ENCODE results near the gene GPX1. TPM values are rescaled to one million over a fixed set of nuclear protein-coding genes. Genes with fewer than 3 reads are reported as not detected.

The GPX1 gene
- total RNA-seq, 1 experiment from 2014 or later: 128 TPM

DNA sequence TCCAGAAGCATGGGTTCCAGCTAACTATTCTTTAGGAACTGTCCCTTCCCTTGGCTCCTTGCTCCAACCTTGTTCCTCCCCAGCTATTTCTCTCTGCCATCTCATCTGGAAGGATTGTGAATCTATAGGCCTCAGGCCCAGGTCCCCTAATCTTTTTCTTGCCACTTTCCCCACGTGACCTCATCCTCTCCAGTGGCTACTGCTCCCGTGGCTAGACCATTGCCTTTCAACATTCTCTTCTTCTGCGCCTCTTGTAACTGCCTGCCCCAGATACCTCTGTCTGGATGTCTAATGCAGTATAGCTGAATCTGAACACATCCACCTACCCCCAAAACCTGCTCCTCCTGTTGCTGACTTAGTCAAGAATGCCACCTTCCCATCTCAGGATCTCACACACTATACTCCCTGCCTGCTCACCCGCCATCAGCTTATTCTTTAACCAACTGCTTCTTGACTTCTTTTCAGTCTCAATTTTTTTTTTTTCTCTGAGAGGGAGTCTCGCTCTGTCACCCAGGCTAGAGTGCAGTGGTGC lies 5.2 kb downstream of the GPX1 start:
- BruUV-seq (replicated peaks): no TSS peak
- ChIA-PET POLR2A (ENCODE audit: low non-redundant PET) (no interaction called here), CTCF (interaction anchor here (0.9 kb wide), 1 partner anchor 111 kb away, joined by 3 read pairs; no protein-coding TSS in a partner anchor)
- Histone ChIP-seq H3K36me3 (ENCODE audit: insufficient read depth, low read length, poor library complexity, severe bottlenecking) (no peaks in the 10 kb centered on the region), H3K4me1 (ENCODE audit: insufficient read depth, low read length, poor library complexity, severe bottlenecking) (no peaks in the 10 kb centered on the region), H3K4me3 (ENCODE audit: low read depth, low read length, poor library complexity, severe bottlenecking) (no peak overlapping the region), H3K27me3 (replicated peaks; ENCODE audit: insufficient read depth, low read depth, low read length, poor library complexity) (no peaks in the 10 kb centered on the region), H3K27ac (ENCODE audit: low read depth, low read length, poor library complexity, severe bottlenecking) (no peak overlapping the region), H3K9me3 (ENCODE audit: low read depth, low read length, poor library complexity, severe bottlenecking) (no peaks in the 10 kb centered on the region)
- TF ChIP-seq, protein P1, sequence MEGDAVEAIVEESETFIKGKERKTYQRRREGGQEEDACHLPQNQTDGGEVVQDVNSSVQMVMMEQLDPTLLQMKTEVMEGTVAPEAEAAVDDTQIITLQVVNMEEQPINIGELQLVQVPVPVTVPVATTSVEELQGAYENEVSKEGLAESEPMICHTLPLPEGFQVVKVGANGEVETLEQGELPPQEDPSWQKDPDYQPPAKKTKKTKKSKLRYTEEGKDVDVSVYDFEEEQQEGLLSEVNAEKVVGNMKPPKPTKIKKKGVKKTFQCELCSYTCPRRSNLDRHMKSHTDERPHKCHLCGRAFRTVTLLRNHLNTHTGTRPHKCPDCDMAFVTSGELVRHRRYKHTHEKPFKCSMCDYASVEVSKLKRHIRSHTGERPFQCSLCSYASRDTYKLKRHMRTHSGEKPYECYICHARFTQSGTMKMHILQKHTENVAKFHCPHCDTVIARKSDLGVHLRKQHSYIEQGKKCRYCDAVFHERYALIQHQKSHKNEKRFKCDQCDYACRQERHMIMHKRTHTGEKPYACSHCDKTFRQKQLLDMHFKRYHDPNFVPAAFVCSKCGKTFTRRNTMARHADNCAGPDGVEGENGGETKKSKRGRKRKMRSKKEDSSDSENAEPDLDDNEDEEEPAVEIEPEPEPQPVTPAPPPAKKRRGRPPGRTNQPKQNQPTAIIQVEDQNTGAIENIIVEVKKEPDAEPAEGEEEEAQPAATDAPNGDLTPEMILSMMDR (conservative IDR thresholded peaks at IDR 0.05; ENCODE audit: low read depth, low read length): no peak
- TF ChIP-seq EZH2 (IDR thresholded peaks at IDR 0.05; ENCODE audit: borderline replicate concordance, low read depth, low read length, poor library complexity, severe bottlenecking): no peak
- no peak for DNase-seq (ENCODE audit: low spot score)
- intact Hi-C loops (cut with micrococcal nuclease; ENCODE audit: unreplicated experiment): loop anchor here (10.0 kb wide), 1 partner anchor 62 kb away; the partner anchor contains the start of genes RHOA and TCTA

DNA sequence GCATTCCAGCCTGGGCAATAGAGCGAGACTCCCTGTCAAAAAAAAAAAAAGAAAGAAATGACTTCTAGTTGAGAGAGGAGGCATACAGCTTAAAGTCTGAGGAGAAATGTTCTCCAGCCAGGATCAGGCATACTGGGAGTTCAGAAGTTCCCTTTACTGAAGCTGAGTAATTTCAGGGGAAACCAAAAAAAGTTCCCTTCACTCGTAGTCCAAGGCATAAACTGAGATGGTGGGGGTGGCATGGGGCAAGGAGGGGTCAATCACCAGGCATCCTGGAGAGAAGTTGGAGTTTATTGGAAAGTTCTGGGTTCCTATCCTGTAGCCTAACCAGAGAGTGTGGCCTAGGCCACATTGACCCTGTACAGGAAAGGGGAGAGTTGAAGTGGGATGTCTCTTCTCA lies 5.9 kb downstream of the GPX1 start:
- ChIA-PET CTCF (interaction anchor here (0.9 kb wide), 1 partner anchor 111 kb away, joined by 3 read pairs; no protein-coding TSS in a partner anchor), POLR2A (ENCODE audit: low non-redundant PET) (no interaction called here)
- no peak for TF ChIP-seq EZH2 (IDR thresholded peaks at IDR 0.05; ENCODE audit: borderline replicate concordance, low read depth, low read length, poor library complexity, severe bottlenecking)
- TF ChIP-seq, protein P1 (conservative IDR thresholded peaks at IDR 0.05; ENCODE audit: low read depth, low read length): no peak
- Histone ChIP-seq H3K9me3 (ENCODE audit: low read depth, low read length, poor library complexity, severe bottlenecking) (no peaks in the 10 kb centered on the region), H3K4me1 (ENCODE audit: insufficient read depth, low read length, poor library complexity, severe bottlenecking) (no peaks in the 10 kb centered on the region), H3K36me3 (ENCODE audit: insufficient read depth, low read length, poor library complexity, severe bottlenecking) (no peaks in the 10 kb centered on the region), H3K4me3 (ENCODE audit: low read depth, low read length, poor library complexity, severe bottlenecking) (no peak overlapping the region), H3K27me3 (replicated peaks; ENCODE audit: insufficient read depth, low read depth, low read length, poor library complexity) (no peaks in the 10 kb centered on the region), H3K27ac (ENCODE audit: low read depth, low read length, poor library complexity, severe bottlenecking) (no peak overlapping the region)
- intact Hi-C loops (cut with micrococcal nuclease; ENCODE audit: unreplicated experiment): loop anchor here (10.0 kb wide), 1 partner anchor 63 kb away; the partner anchor contains the start of genes RHOA and TCTA
- DNase-seq (ENCODE audit: low spot score): no peak
- no TSS peak for BruUV-seq (replicated peaks)

DNA sequence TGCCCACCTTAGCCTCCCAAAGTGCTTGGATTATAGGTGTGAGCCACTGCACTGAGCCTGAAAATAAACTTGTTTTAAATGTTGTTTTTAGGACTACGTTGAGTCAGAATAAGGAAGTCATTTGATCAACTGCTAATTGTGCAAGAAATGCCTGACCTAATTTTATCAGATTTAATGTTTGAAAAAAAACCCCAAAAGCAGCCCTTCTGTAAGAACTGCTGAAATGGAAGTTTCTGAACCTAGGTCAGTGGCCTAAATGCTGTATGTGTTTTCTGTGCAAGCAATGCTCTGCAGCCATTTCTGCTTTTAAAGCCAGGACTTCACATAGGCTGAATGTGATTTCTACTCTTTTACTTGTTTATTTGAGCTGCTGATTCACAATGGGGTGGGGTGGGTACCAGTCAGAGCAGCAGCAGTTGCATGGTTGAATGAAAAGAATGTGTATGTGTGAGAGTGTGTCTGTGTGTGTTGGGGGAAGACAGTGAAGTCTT lies 6.6 kb downstream of the GPX1 start:
- no peaks in the 10 kb centered on the region for H3K4me1 ChIP-seq (ENCODE audit: insufficient read depth, low read length, poor library complexity, severe bottlenecking)
- no peaks in the 10 kb centered on the region for H3K9me3 ChIP-seq (ENCODE audit: low read depth, low read length, poor library complexity, severe bottlenecking)
- POLR2A ChIA-PET (ENCODE audit: low non-redundant PET): no interaction called here
- intact Hi-C loops (cut with micrococcal nuclease; ENCODE audit: unreplicated experiment): loop anchor here (10.0 kb wide), 1 partner anchor 63 kb away; the partner anchor contains the start of genes RHOA and TCTA
- no TSS peak for BruUV-seq (replicated peaks)
- no peak overlapping the region for H3K4me3 ChIP-seq (ENCODE audit: low read depth, low read length, poor library complexity, severe bottlenecking)
- no peak overlapping the region for H3K27ac ChIP-seq (ENCODE audit: low read depth, low read length, poor library complexity, severe bottlenecking)
- DNase-seq (ENCODE audit: low spot score): no peak
- CTCF ChIA-PET: no interaction called here
- no peak for TF ChIP-seq EZH2 (IDR thresholded peaks at IDR 0.05; ENCODE audit: borderline replicate concordance, low read depth, low read length, poor library complexity, severe bottlenecking)
- TF ChIP-seq, protein P1 (conservative IDR thresholded peaks at IDR 0.05; ENCODE audit: low read depth, low read length): no peak
- H3K27me3 ChIP-seq (replicated peaks; ENCODE audit: insufficient read depth, low read depth, low read length, poor library complexity): no peaks in the 10 kb centered on the region
- H3K36me3 ChIP-seq (ENCODE audit: insufficient read depth, low read length, poor library complexity, severe bottlenecking): no peaks in the 10 kb centered on the region
